Hepatocyte (in vitro differentiated cells): Measurements from ENCODE around the gene IGSF11.

Experiments used
- EZH2phosphoT487 ChIP-seq: fragments of 200-600 bp; sonication (generic); IDR thresholded peaks from one replicate; pipeline ENCODE4 v1.6.1; 2018; ENCODE audit warnings: antibody characterized with exemption, mild to moderate bottlenecking, low read depth, moderate library complexity; ENCODE audit not compliant: unreplicated experiment, severe bottlenecking
- TF ChIP-seq, protein P1 (sequence below): fragments of 200-600 bp; sonication (generic); IDR thresholded peaks from 2 replicates; pipeline ENCODE4 v1.5.1; 2016; ENCODE audit warnings: antibody characterized with exemption, mild to moderate bottlenecking; ENCODE audit not compliant: poor library complexity

DNA sequence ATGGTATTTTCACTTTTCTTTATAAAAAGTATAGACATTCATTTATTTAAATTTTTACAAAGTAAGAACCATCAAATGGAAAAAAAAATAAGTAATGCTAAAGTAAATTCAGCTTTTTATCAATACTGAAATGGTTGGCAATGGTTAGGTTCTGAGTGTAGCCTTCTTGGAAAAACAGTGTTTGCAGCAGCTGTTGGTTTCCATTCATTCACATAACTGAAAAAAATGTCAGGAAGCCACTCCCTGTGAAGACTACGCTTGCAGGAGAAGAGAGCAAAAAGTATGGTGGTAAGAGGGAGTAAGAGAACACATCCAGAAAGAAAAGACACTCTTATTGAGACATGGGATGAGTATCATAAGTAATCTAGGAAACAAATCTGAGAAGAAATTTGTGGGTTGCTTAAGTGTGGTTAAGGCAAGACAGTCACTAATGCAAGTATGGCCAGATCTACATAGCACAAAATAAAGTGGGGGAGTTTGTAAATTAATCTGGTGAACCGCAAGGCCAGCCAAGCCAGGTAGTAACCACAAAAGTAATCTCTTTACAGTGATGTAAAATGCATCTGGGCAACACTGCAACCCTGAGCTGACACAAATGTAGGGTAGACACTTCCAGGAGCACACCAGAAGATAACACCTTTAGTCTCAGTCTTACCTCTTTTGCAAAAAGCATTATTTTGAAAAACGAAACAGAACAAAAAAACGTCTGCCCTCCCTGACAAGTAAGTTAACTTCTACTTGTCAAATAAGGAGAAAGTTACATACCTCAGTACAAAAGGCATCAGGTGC is 133.7 kb downstream of the IGSF11 start:
- TF ChIP-seq, protein P1, sequence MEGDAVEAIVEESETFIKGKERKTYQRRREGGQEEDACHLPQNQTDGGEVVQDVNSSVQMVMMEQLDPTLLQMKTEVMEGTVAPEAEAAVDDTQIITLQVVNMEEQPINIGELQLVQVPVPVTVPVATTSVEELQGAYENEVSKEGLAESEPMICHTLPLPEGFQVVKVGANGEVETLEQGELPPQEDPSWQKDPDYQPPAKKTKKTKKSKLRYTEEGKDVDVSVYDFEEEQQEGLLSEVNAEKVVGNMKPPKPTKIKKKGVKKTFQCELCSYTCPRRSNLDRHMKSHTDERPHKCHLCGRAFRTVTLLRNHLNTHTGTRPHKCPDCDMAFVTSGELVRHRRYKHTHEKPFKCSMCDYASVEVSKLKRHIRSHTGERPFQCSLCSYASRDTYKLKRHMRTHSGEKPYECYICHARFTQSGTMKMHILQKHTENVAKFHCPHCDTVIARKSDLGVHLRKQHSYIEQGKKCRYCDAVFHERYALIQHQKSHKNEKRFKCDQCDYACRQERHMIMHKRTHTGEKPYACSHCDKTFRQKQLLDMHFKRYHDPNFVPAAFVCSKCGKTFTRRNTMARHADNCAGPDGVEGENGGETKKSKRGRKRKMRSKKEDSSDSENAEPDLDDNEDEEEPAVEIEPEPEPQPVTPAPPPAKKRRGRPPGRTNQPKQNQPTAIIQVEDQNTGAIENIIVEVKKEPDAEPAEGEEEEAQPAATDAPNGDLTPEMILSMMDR = no peak
- no peak for TF ChIP-seq EZH2phosphoT487
